Activated CD4-positive, alpha-beta T cell treated with anti-CD3 and anti-CD28 coated beads, Interleukin-2, amount 50 U/mL, for 48 hours (primary cell): ENCODE measurements around the gene NPPA.
"Not testable (repeated sequence)": the region's sequence is repeated elsewhere in the genome, so short reads cannot be mapped to it uniquely, and the experiment has no call there.

Source experiments
- DNase-seq, 2 experiments: peaks; one replicate each; pipeline ENCODE4 v3.0.0-alpha.2; 2020

NPPA gene

GRCh38 chr1:11847667-11848372 is at the start of gene NPPA:
NPPA (minus strand) TSS chr1:11847783; CDS start chr1:11847684, 99 bp downstream.
- DNase-seq, result no peak

- DNase-seq, result not testable (repeated sequence)
Observed at GRCh38 chr1:11894501-11894900, 46.9 kb upstream of the NPPA start.

- DNase-seq, result peak; percentile 74 to 79
Observed at GRCh38 chr1:11893907-11894251, 46.3 kb upstream of the NPPA start.

GRCh38 chr1:11891433-11892186 is 44.0 kb upstream of the NPPA start:
- no peak for DNase-seq

GRCh38 chr1:11888877-11889208 is 41.3 kb upstream of the NPPA start:
- DNase-seq, result no peak

GRCh38 chr1:11888206-11888876 is 40.8 kb upstream of the NPPA start:
- no peak for DNase-seq

- no peak for DNase-seq
Observed at GRCh38 chr1:11887666-11888007, 40.1 kb upstream of the NPPA start.

GRCh38 chr1:11886986-11887665 is 39.5 kb upstream of the NPPA start:
- no peak for DNase-seq

- no peak for DNase-seq
Observed at GRCh38 chr1:11885916-11886315, 38.3 kb upstream of the NPPA start.

GRCh38 chr1:11882814-11883538 is 35.4 kb upstream of the NPPA start:
- no peak for DNase-seq

- no peak for DNase-seq
Observed at GRCh38 chr1:11881749-11882441, 34.3 kb upstream of the NPPA start.

GRCh38 chr1:11880911-11881748 is 33.5 kb upstream of the NPPA start:
- DNase-seq, result no peak

GRCh38 chr1:11880181-11880575 is 32.6 kb upstream of the NPPA start:
- DNase-seq, result no peak

- DNase-seq, result no peak
Observed at GRCh38 chr1:11879311-11880180, 32.0 kb upstream of the NPPA start.

- no peak for DNase-seq
Observed at GRCh38 chr1:11878891-11879190, 31.3 kb upstream of the NPPA start.

GRCh38 chr1:11878081-11878890 is 30.7 kb upstream of the NPPA start:
- no peak for DNase-seq

- DNase-seq, result no peak
Observed at GRCh38 chr1:11877074-11877473, 29.5 kb upstream of the NPPA start.

GRCh38 chr1:11875094-11875493 is 27.5 kb upstream of the NPPA start:
- no peak for DNase-seq

GRCh38 chr1:11874624-11875023 is 27.0 kb upstream of the NPPA start:
- no peak for DNase-seq

GRCh38 chr1:11874258-11874562 is 26.6 kb upstream of the NPPA start:
- DNase-seq, result no peak
